GM10847 (cell line): ENCODE data around the gene COX19.

Experiments used
- POLR2A ChIP-seq: IDR thresholded peaks from 2 replicates; pipeline ENCODE4 v1.6.1; 2011; ENCODE audit not compliant: insufficient read length; ENCODE audit errors: extremely low read depth

COX19 gene

GRCh38 chr7:922334-923107 lies 52.8 kb downstream of the COX19 start:
- TF ChIP-seq POLR2A: no peak

GRCh38 chr7:921581-922333 lies 53.6 kb downstream of the COX19 start:
- TF ChIP-seq POLR2A: no peak

GRCh38 chr7:921071-921461 lies 54.3 kb downstream of the COX19 start:
- TF ChIP-seq POLR2A: no peak

- no peak for TF ChIP-seq POLR2A
Observed at GRCh38 chr7:920351-921070, 54.8 kb downstream of the COX19 start.

- TF ChIP-seq POLR2A: no peak
Observed at GRCh38 chr7:919924-920341, 55.4 kb downstream of the COX19 start.

GRCh38 chr7:919114-919442 lies 56.3 kb downstream of the COX19 start:
- TF ChIP-seq POLR2A: no peak

- no peak for TF ChIP-seq POLR2A
Observed at GRCh38 chr7:918441-919113, 56.8 kb downstream of the COX19 start.

- TF ChIP-seq POLR2A: no peak
Observed at GRCh38 chr7:918118-918425, 57.3 kb downstream of the COX19 start.

GRCh38 chr7:917255-918117 lies 57.9 kb downstream of the COX19 start:
- no peak for TF ChIP-seq POLR2A

GRCh38 chr7:916291-916941 lies 58.9 kb downstream of the COX19 start:
- TF ChIP-seq POLR2A: no peak
